ENCODE measurements around the gene EDEM3.
"Not testable (repeated sequence)": the region's sequence is repeated elsewhere in the genome, so short reads cannot be mapped to it uniquely, and the experiment has no call there.

Gene EDEM3

GRCh38 chr1:184734980-184735379 is 19.7 kb downstream of the EDEM3 start:
- DNase-seq = no peak

GRCh38 chr1:184724843-184725242 is 29.8 kb downstream of the EDEM3 start:
- DNase-seq = no peak

- no peak for DNase-seq
These were observed 38.5 kb downstream of the EDEM3 start for GRCh38 chr1:184716158-184716557.

- no peak for DNase-seq
These were observed 45.2 kb downstream of the EDEM3 start for GRCh38 chr1:184709418-184709817.

DNA sequence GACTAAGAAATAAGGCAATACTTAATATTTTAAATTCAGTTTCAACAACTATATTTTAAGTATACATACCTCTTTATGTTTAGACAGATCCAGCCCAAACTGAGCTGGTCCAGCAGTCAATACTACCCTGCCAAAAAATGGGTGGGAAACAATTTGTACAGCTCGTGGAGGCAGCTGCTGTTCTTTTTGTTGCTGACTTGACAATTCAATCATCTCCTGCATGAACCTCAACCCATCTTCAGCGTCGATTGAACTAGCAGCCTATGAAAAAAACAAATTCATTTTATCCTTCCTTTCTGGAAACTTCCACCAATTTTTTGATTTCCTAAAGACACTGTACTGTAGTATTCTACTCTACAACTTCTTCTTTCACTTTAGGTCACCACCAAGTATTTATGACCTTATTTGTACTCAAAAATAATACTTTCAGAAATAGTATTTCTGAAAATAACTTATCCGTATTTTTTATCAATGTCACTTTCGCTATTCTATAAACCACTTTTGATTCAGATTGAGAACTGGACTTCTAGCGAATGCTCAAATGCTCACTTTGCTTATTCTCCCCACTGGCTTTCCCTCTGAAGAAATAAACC is 46.5 kb downstream of the EDEM3 start:
- no peak for DNase-seq

- no peak for DNase-seq
These were observed 49.4 kb downstream of the EDEM3 start for GRCh38 chr1:184705271-184705670.

GRCh38 chr1:184701816-184702215 is 52.8 kb downstream of the EDEM3 start:
- DNase-seq = no peak

DNA sequence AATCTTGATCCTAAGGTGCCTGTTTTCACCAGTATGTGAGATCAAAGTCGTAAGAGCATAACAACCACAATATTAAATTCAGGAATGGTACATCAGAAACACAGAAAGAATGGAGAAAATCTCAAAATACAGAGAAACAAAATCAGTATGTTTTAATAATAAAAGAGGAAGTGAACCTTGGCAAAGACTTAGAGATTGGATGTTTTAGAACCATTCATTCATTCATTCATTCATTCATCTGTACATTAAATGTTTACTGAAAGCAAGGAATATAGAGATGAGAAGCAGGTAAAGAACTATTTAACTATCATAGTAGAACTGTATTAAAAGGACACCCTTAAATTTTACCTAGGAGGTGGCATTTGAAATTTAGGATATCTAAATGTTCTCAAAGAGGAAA is 55.7 kb downstream of the EDEM3 start:
- no peak for DNase-seq

GRCh38 chr1:184698016-184698415 is 56.6 kb downstream of the EDEM3 start:
- DNase-seq = no peak

GRCh38 chr1:184696403-184696802 is 58.3 kb downstream of the EDEM3 start:
- DNase-seq = no peak

- DNase-seq = no peak
These were observed 59.6 kb downstream of the EDEM3 start for GRCh38 chr1:184695023-184695422.

DNA sequence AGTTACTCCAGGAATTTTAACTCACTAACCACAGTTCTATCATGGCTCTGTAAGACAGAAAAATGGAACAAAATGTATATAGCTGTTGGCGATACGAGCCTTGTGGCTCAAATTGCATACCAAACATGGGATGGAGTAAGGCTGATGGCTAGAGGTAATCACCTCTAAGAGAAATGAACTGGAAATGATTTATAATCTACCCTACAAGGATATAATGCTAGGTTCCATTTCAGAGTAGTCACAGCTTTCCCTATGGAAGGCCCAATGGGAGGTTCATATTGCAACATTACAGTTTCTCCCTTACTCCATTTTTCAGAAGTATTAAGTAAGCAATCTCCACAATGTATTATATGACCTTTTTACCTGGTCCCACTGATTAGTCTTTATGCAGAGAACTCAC is 61.6 kb downstream of the EDEM3 start:
- no peak for DNase-seq

DNA sequence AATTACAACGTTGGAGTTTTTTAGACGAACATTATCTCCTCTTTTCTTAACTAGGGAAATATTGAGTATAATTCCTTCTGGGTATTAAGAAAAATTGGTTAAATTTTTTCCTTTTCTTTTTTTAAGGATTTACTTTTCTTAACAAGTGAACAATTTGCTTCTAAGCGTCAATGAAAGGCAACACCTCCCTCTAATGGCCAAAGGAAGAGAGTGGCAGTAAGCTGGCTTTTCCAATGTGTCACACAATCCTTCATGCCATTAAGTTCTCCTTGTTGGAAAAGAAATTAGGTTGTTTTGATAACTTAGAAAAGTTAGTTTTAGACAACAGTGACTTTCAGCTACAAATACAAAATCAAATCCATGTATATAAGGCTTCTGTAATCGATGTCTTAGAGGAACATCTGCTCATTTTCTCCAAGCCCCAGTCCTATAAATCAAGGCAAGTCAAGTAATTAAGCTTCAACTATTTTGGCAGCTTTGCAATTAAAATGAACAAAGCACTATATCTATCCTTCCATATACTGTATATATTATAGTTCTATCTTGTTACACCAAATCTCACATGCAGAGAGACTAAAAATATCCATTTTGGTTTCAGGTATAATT is 62.8 kb downstream of the EDEM3 start:
- DNase-seq = peak; percentile 42

GRCh38 chr1:184686540-184686939 is 68.1 kb downstream of the EDEM3 start:
- DNase-seq = no peak

DNA sequence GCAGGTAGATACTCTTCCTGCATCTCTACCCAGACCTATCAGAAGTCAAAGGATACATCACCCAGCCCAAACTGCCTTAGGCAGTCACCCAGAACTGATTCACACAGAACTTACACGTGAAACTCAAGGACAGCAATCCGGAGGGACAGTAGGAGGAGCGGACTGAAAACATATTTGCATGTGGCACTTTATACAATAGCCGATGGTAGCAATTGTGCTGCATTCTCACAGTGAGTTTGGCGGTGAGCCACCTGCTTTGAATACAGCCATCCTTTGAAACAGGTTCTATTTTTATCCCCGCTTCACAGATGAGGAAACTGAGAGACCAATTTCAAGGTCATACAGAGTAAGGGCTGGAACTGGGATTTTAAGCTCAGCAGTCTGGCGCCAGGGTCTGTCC is 69.5 kb downstream of the EDEM3 start:
- no peak for DNase-seq

DNA sequence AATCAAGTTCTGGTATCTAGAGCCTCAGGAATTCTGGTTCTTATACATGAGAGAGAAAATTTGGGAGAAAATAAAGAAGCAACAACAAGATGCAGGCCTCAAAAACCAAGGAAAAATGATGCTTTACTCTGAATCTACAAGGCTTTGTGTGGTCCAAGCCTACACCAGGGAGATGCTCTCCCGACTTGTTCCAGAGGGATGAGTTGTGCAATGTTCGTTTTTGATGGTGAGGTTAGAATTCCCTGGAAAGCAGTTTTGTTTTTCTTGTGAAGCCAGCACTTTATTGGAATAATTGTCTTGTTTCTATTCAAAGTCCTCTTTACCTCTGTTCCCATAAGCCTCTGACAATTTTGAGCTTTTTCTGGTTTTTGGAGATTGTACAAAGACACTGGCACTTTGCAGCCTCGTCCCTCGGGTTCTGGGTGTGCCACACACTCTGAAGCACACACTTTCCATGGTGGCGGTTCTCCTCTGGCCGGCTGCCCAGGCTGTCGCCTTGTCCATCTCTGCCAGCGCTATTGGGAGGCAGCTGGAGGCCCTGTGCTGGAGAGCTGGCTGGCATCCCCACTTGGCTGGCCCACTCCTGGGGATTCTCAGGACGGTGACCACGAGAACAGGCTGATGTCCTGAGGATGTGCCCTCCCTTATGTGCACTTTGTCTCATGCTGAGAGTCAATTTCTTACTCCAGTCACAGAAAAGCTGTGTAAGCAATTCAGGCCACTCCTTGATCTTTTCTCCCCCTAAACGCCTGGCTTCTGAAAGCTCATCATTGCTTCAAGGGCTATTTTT is 70.2 kb downstream of the EDEM3 start:
- DNase-seq = no peak

GRCh38 chr1:184682956-184683355 is 71.7 kb downstream of the EDEM3 start:
- no peak for DNase-seq

- DNase-seq = not testable (repeated sequence)
These were observed 73.9 kb downstream of the EDEM3 start for GRCh38 chr1:184680611-184681225.

DNA sequence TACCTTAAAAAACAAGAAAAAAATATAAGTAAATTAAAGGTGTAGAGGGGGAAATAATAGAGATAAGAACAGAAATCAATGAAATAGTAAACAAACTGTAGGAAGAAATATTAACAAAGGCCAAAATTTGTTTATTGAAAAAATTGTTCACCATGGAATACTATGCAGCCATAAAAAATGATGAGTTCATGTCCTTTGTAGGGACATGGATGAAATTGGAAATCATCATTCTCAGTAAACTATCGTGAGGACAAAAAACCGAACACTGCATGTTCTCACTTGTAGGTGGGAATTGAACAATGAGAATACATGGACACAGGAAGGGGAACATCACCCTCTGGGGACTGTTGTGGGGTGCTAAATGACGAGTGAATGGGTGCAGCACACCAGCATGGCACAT is 75.2 kb downstream of the EDEM3 start:
- DNase-seq = not testable (repeated sequence)

GRCh38 chr1:184677344-184677743 is 77.3 kb downstream of the EDEM3 start:
- no peak for DNase-seq

- DNase-seq = no peak
These were observed 81.4 kb downstream of the EDEM3 start for GRCh38 chr1:184673305-184673704.

GRCh38 chr1:184672013-184672726 is 82.5 kb downstream of the EDEM3 start:
- DNase-seq = no peak

- DNase-seq = no peak
These were observed 85.3 kb downstream of the EDEM3 start for GRCh38 chr1:184669391-184669790.
